H1 (cell line): ENCODE data around the gene CDC45. TPM values are rescaled to one million over a fixed set of nuclear protein-coding genes. Genes with fewer than 3 reads are reported as not detected.

ENCODE experiments used
- CTCF ChIA-PET: fragments of 300-600 bp; sonication (Branson Sonifier 250); formaldehyde crosslinking; loops from one replicate; lab custom pipeline; 2021; ENCODE audit not compliant: partially characterized antibody; lab: Charles Lee
- POLR2A ChIA-PET: fragments of 300-600 bp; sonication (Branson Sonifier 250); formaldehyde crosslinking; loops from one replicate; lab custom pipeline; 2021; ENCODE audit warnings: inconsistent platforms; ENCODE audit not compliant: partially characterized antibody; lab: Charles Lee
- DNase-seq, 2 experiments: peaks; one replicate each; pipeline versions ENCODE4 v3.0.0 to v3.0.0-alpha.2; 2010 to 2022; ENCODE audit warnings: low spot score in 2 of 2, low read depth in 1 of 2, mixed read lengths in 1 of 2
- FAIRE-seq: peaks from 2 replicates; lab custom pipeline; 2011; peaks lifted over from hg19 to GRCh38; lab: Jason Lieb, UNC
- H2AFZ ChIP-seq: 2 replicates; pipeline ENCODE4 v1.8.1; 2012; ENCODE audit warnings: low read length, inconsistent platforms
- H2AK5ac ChIP-seq: 2 replicates; pipeline ENCODE4 v1.6.1; 2013; ENCODE audit warnings: low read depth, low read length
- H2BK120ac ChIP-seq: replicated peaks from 2 replicates; pipeline ENCODE3; 2013; ENCODE audit warnings: low read depth, low read length, inconsistent platforms
- H2BK12ac ChIP-seq: 2 replicates; pipeline ENCODE4 v1.6.1; 2013; ENCODE audit warnings: low read depth, low read length
- H2BK15ac ChIP-seq: 2 replicates; pipeline ENCODE4 v1.6.1; 2013; ENCODE audit warnings: low read length
- H2BK20ac ChIP-seq: 2 replicates; pipeline ENCODE4 v1.6.1; 2013; ENCODE audit warnings: low read length
- H2BK5ac ChIP-seq: 2 replicates; pipeline ENCODE4 v1.6.1; 2013; ENCODE audit warnings: low read depth, low read length
- H3K14ac ChIP-seq: 2 replicates; pipeline ENCODE4 v1.6.1; 2013; ENCODE audit warnings: inconsistent platforms; ENCODE audit not compliant: insufficient read length
- H3K18ac ChIP-seq: 2 replicates; pipeline ENCODE4 v1.6.1; 2013; ENCODE audit warnings: low read length; ENCODE audit errors: extremely low read depth
- H3K23ac ChIP-seq: 2 replicates; pipeline ENCODE4 v1.6.1; 2013; ENCODE audit warnings: inconsistent platforms; ENCODE audit not compliant: insufficient read length
- H3K23me2 ChIP-seq: 2 replicates; pipeline ENCODE4 v1.6.1; 2013; ENCODE audit warnings: low read depth, low read length
- H3K27ac ChIP-seq: 2 replicates; pipeline ENCODE4 v1.6.1; 2011; ENCODE audit warnings: low read depth, low read length, inconsistent platforms
- H3K27me3 ChIP-seq, 4 experiments: replicated peaks in 1 of 4; 1 replicate in 1 of 4; 2 replicates in 3 of 4; pipeline versions ENCODE4 v1.6.1 to v1.8.1; 2011 to 2013; ENCODE audit warnings: low read length in 3 of 4, mild to moderate bottlenecking in 3 of 4, inconsistent platforms in 2 of 4, mixed read lengths in 2 of 4, moderate library complexity in 1 of 4; ENCODE audit not compliant: control insufficient read depth in 3 of 4, insufficient read depth in 3 of 4; ENCODE audit errors: extremely low read depth in 1 of 4
- H3K36me3 ChIP-seq, 4 experiments: 2 replicates each; pipeline versions ENCODE4 v1.6.1 to v1.8.1; 2011 to 2013; ENCODE audit warnings: mild to moderate bottlenecking in 4 of 4, low read length in 3 of 4, moderate library complexity in 2 of 4, control low read depth in 1 of 4, inconsistent platforms in 1 of 4; ENCODE audit not compliant: insufficient read depth in 4 of 4, control insufficient read depth in 2 of 4
- H3K4ac ChIP-seq: replicated peaks from 2 replicates; pipeline ENCODE3; 2013; ENCODE audit warnings: low read length, low read depth, mixed read lengths, inconsistent platforms; ENCODE audit not compliant: insufficient read length
- H3K4me1 ChIP-seq, 4 experiments: replicated peaks in 1 of 4; 1 replicate in 1 of 4; 2 replicates in 3 of 4; pipeline versions ENCODE4 v1.6.1 to v1.8.1; 2011 to 2013; ENCODE audit warnings: low read length in 3 of 4, inconsistent platforms in 2 of 4, mixed read lengths in 1 of 4; ENCODE audit not compliant: insufficient read depth in 4 of 4, control insufficient read depth in 3 of 4
- H3K4me2 ChIP-seq, 2 experiments: 2 replicates each; pipeline versions ENCODE4 v1.6.1 to v1.8.1; 2011 to 2013; ENCODE audit warnings: low read depth in 2 of 2, low read length in 2 of 2, control low read depth in 1 of 2, inconsistent platforms in 1 of 2, mild to moderate bottlenecking in 1 of 2; ENCODE audit not compliant: insufficient read depth in 1 of 2
- H3K4me3 ChIP-seq, 4 experiments: fragments of 200-600, 300-600 bp in 1 of 4; sonication (generic), shearing (Covaris generic), sonication (Bioruptor Twin) in 1 of 4; 2 replicates each; pipeline versions ENCODE4 v1.5.1 to v1.8.1; 2011 to 2016; ENCODE audit warnings: low read length in 4 of 4, low read depth in 3 of 4, control low read depth in 2 of 4, inconsistent platforms in 2 of 4, mild to moderate bottlenecking in 2 of 4, mixed read lengths in 1 of 4, moderate library complexity in 1 of 4; ENCODE audit not compliant: insufficient read depth in 2 of 4; ENCODE audit errors: extremely low read depth in 1 of 4
- H3K56ac ChIP-seq: replicated peaks from 2 replicates; pipeline ENCODE3; 2013; ENCODE audit warnings: low read depth, mild to moderate bottlenecking, mixed read lengths, low read length, inconsistent platforms; ENCODE audit not compliant: insufficient read length
- H3K79me1 ChIP-seq: 2 replicates; pipeline ENCODE4 v1.6.1; 2013; ENCODE audit warnings: low read depth, low read length, control low read depth
- H3K79me2 ChIP-seq, 2 experiments: 2 replicates each; pipeline versions ENCODE4 v1.6.1 to v1.8.1; 2012 to 2013; ENCODE audit warnings: low read length in 2 of 2, mild to moderate bottlenecking in 2 of 2, inconsistent platforms in 1 of 2; ENCODE audit not compliant: insufficient read depth in 2 of 2, control insufficient read depth in 1 of 2
- H3K9ac ChIP-seq, 4 experiments: replicated peaks in 1 of 4; 1 replicate in 1 of 4; 2 replicates in 3 of 4; pipeline versions ENCODE4 v1.6.1 to v1.8.1; 2011 to 2013; ENCODE audit warnings: low read depth in 3 of 4, low read length in 3 of 4, control low read depth in 2 of 4, mild to moderate bottlenecking in 2 of 4, moderate library complexity in 2 of 4, inconsistent platforms in 1 of 4; ENCODE audit errors: extremely low read depth in 1 of 4
- H3K9me3 ChIP-seq, 2 experiments: 2 replicates each; pipeline versions ENCODE4 v1.6.1 to v1.8.1; 2012 to 2013; ENCODE audit warnings: mild to moderate bottlenecking in 2 of 2, moderate library complexity in 2 of 2, control low read depth in 1 of 2, inconsistent platforms in 1 of 2, low read depth in 1 of 2, low read length in 1 of 2, mixed read lengths in 1 of 2; ENCODE audit not compliant: insufficient read depth in 2 of 2
- H4K20me1 ChIP-seq, 2 experiments: replicated peaks in 1 of 2; 2 replicates each; pipeline versions ENCODE3 to v1.8.1; 2011 to 2013; ENCODE audit warnings: inconsistent platforms in 2 of 2, low read length in 2 of 2, mild to moderate bottlenecking in 1 of 2; ENCODE audit not compliant: insufficient read depth in 2 of 2, control insufficient read depth in 1 of 2
- H4K5ac ChIP-seq: 2 replicates; pipeline ENCODE4 v1.6.1; 2013; ENCODE audit warnings: low read length, low read depth, mixed read lengths, inconsistent platforms; ENCODE audit not compliant: insufficient read length
- H4K8ac ChIP-seq: 2 replicates; pipeline ENCODE4 v1.8.0; 2013; ENCODE audit warnings: mild to moderate bottlenecking, moderate library complexity, low read length, inconsistent platforms; ENCODE audit not compliant: insufficient read depth; ENCODE audit errors: extremely low read depth
- H4K91ac ChIP-seq: replicated peaks from 2 replicates; pipeline ENCODE3; 2013; ENCODE audit warnings: low read length, mixed read lengths, inconsistent platforms; ENCODE audit not compliant: insufficient read length
- BACH1 ChIP-seq: IDR thresholded peaks from 2 replicates; pipeline ENCODE4 v1.6.1; 2012; ENCODE audit warnings: low read length, improper control_type of control experiment
- BCL11A ChIP-seq, 2 experiments: IDR thresholded peaks; one replicate each; pipeline ENCODE4 v1.6.1; 2011; ENCODE audit warnings: low read depth in 2 of 2, low read length in 2 of 2, mild to moderate bottlenecking in 2 of 2
- BRCA1 ChIP-seq: IDR thresholded peaks from 2 replicates; pipeline ENCODE4 v1.6.1; 2012; ENCODE audit warnings: low read depth, low read length, improper control_type of control experiment
- CHD2 ChIP-seq: IDR thresholded peaks from 2 replicates; pipeline ENCODE4 v1.6.1; 2012; ENCODE audit warnings: low read length, improper control_type of control experiment
- CREB1 ChIP-seq: IDR thresholded peaks from 2 replicates; pipeline ENCODE4 v1.6.1; 2012; ENCODE audit warnings: inconsistent platforms
- EGR1 ChIP-seq: IDR thresholded peaks from 2 replicates; pipeline ENCODE4 v1.6.1; 2011; ENCODE audit warnings: low read depth, low read length, borderline replicate concordance
- EZH2 ChIP-seq: fragments of 200-600 bp; sonication (generic); IDR thresholded peaks from 2 replicates; pipeline ENCODE4 v1.7.1; 2012; ENCODE audit warnings: low read depth, mild to moderate bottlenecking, moderate library complexity, low read length, inconsistent platforms; ENCODE audit not compliant: severe bottlenecking
- JUN ChIP-seq: IDR thresholded peaks from 2 replicates; pipeline ENCODE4 v1.6.1; 2011; ENCODE audit warnings: low read depth, mild to moderate bottlenecking, improper control_type of control experiment, low read length
- SP2 ChIP-seq: IDR thresholded peaks from 2 replicates; pipeline ENCODE4 v1.6.1; 2012; ENCODE audit warnings: mild to moderate bottlenecking, low read length, inconsistent platforms
- USF2 ChIP-seq: IDR thresholded peaks from 2 replicates; pipeline ENCODE4 v1.6.1; 2011; ENCODE audit warnings: low read length, improper control_type of control experiment
- ZNF274 ChIP-seq: IDR thresholded peaks from 2 replicates; pipeline ENCODE4 v1.7.0; 2012; ENCODE audit warnings: low read length, borderline replicate concordance; ENCODE audit errors: extremely low read depth
- WGBS, 2 experiments: shearing (Covaris generic) in 1 of 2; methylation state at CpG; one replicate each; pipeline versions ENCODE4 v1.1.6 to v1.1.7; 2013 to 2015; ENCODE audit warnings: low lambda C conversion rate in 2 of 2, mixed read lengths in 2 of 2, inconsistent platforms in 1 of 2, low coverage in 1 of 2, missing lambda C conversion rate in 1 of 2; ENCODE audit not compliant: insufficient replicate concordance in 2 of 2, insufficient coverage in 1 of 2, insufficient read length in 1 of 2; ENCODE audit errors: extremely low coverage in 1 of 2, missing lambda C conversion rate in 1 of 2; 5-methylcytosine and 5-hydroxymethylcytosine counted together
- polyA plus RNA-seq, 7 experiments: library from polyadenylated mRNA; depleted of rRNA in 3 of 7; stranded (reverse) in 5 of 7; unstranded in 2 of 7; fragments of >200 nt in 5 of 7; fragments of 200-250 nt in 2 of 7; gene quantifications; 1 replicate in 5 of 7; 2 replicates in 1 of 7; 4 replicates in 1 of 7; pipeline versions ENCODE4 v1.2.1 to v1.2.3, GENCODE V29; 2011 to 2013; ENCODE audit warnings: missing spikeins in 2 of 7, mixed read lengths in 2 of 7
- total RNA-seq: library from RNA; stranded (reverse); fragmentation: NEBNext Ultra II Directional; extraction: Animal tissue kit (Norgen Biotek cat#: 25700); gene quantifications from 2 replicates; pipeline ENCODE4 v1.2.1, GENCODE V29; 2021

Gene CDC45
- total and polyA plus RNA-seq, 2 of the 8 experiments (the other 6 are each of a cell fraction or from before 2014, with no cell fraction given) = 31.9 to 37.7 TPM

DNA sequence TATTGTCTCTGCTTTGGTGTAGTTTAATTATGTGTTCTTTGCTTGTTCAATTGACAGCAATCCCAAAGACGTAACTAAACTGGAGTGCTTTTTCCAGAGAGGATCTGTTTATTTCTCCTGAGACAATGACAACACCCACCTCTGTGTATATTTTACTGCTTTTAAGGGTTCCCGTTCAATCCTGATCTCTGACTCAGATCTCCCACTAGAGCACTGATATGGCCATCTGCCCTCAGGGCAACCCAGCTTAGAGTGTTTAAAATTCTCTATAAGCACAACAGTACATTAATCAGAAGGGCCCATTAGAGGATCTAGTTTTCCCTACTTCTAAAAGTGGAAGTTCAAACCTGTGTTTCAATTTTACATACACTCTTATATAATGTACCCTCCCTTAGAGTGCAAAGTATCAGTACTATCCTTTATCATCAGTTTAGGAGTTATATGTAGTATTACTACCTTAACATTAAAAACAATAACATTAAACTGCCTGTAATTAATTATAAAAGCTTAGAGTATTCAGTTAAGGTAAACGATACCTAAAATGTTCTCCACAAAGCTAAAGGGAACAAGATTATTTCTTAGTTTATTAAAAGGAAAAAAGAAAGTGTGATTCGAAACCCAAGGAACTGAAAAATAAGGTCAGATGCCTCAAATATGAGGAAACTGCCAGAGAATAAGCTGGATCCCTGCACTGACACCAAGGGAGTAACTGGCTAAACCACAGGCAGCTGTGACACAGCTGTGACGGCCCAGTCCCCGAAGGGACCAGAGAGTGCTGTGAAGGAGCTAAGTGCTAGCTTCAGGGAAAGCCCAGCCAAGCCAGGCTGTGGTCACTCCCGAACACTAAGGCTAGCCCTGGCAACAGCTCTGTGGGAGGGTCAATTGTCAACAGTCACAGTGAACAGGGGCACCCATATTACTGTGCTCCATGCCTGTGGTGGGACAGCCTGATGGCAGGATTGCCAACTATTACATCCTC is 15.9 kb upstream of the CDC45 start:
- Histone ChIP-seq H3K27ac (no peak overlapping the region), H3K4me2 (no peak overlapping the region), H3K18ac (no peak overlapping the region), H3K14ac (no peak overlapping the region), H3K27me3 (no peaks in the 10 kb centered on the region), H2AFZ (no peak overlapping the region), H2BK5ac (no peak overlapping the region), H3K4me1 (no peaks in the 10 kb centered on the region), H3K4ac (no peak overlapping the region), H4K5ac (no peak overlapping the region), H3K36me3 (peaks cover 12 to 55% (median 33%) of the 10 kb centered on the region in 4 experiments), H4K91ac (no peak overlapping the region), H3K9me3 (no peaks in the 10 kb centered on the region), H3K79me2 (no peaks in the 10 kb centered on the region), H3K9ac (no peak overlapping the region), H2AK5ac (no peak overlapping the region), H2BK12ac (no peak overlapping the region), H3K79me1 (peaks cover under 1% of the 10 kb centered on the region; the same call in 1 of the 2 replicates), H3K23me2 (no peaks in the 10 kb centered on the region), H4K8ac (no peak overlapping the region), H2BK20ac (no peak overlapping the region), H2BK120ac (no peak overlapping the region), H4K20me1 (peaks cover 0 to 3% of the 10 kb centered on the region in 2 experiments), H2BK15ac (no peak overlapping the region), H3K4me3 (no peak overlapping the region), H3K56ac (no peak overlapping the region), H3K23ac (no peak overlapping the region)
- WGBS, 2 experiments = 82% methylated on average over 7 of the region's 7 CpGs; no CpG with 5 or more reads in 1 of the 2 experiments
- CTCF ChIA-PET = interaction anchor here (0.8 to 4.6 kb wide), 2 partner anchors 10 to 166 kb away, joined by 3 to 34 read pairs; no protein-coding TSS in a partner anchor
- FAIRE-seq = no peak
- no peak for DNase-seq
- POLR2A ChIA-PET = interaction anchor here (0.7 to 3.4 kb wide), 3 partner anchors 13 to 320 kb away, joined by 3 to 9 read pairs (median 6); partner anchors contain the start of gene CDC45
- TF ChIP-seq BCL11A (IDR thresholded peaks at IDR 0.05; ENCODE audit: low read depth in 2 of 2, low read length in 2 of 2) (no peak), EZH2 (no peak), BRCA1 (no peak), SP2 (no peak), EGR1 (no peak), CHD2 (no peak), BACH1 (no peak), JUN (no peak), ZNF274 (no peak), USF2 (no peak), CREB1 (no peak)
